DMS 273 (cell line): ENCODE data around the gene ZNF783.
"Not testable (repeated sequence)": the region's sequence is repeated elsewhere in the genome, so short reads cannot be mapped to it uniquely, and the experiment has no call there.

Experiments used
- DNase-seq: peaks from one replicate; lab custom pipeline; 2025; ENCODE audit not compliant: unreplicated experiment; lab: John Stamatoyannopoulos, UW

ZNF783 gene

GRCh38 chr7:149239345-149240143, 22.5 kb upstream of the ZNF783 start, which contains the start of gene ZNF212:
TSS of gene ZNF212 (plus strand) at chr7:149239651. CDS start at chr7:149239779, 128 bp downstream.
- peak; percentile 100 for DNase-seq

- no peak for DNase-seq
Observed at GRCh38 chr7:149240637-149241036, 21.4 kb upstream of the ZNF783 start.

GRCh38 chr7:149241696-149242095, 20.3 kb upstream of the ZNF783 start:
- no peak for DNase-seq

- no peak for DNase-seq
Observed at GRCh38 chr7:149245244-149245643, 16.8 kb upstream of the ZNF783 start.

GRCh38 chr7:149245744-149246143, 16.3 kb upstream of the ZNF783 start:
- no peak for DNase-seq

GRCh38 chr7:149248777-149249176, 13.2 kb upstream of the ZNF783 start:
- no peak for DNase-seq

GRCh38 chr7:149250151-149250550, 11.8 kb upstream of the ZNF783 start:
- not testable (repeated sequence) for DNase-seq

- DNase-seq: not testable (repeated sequence)
Observed at GRCh38 chr7:149251518-149251917, 10.5 kb upstream of the ZNF783 start.

GRCh38 chr7:149252378-149252777, 9.6 kb upstream of the ZNF783 start:
- DNase-seq: no peak

GRCh38 chr7:149253665-149254064, 8.3 kb upstream of the ZNF783 start:
- DNase-seq: no peak

- no peak for DNase-seq
Observed at GRCh38 chr7:149254181-149254858, 7.7 kb upstream of the ZNF783 start.

GRCh38 chr7:149255174-149255573, 6.8 kb upstream of the ZNF783 start:
- DNase-seq: no peak

GRCh38 chr7:149256568-149256967, 5.4 kb upstream of the ZNF783 start:
- no peak for DNase-seq

- DNase-seq: no peak
Observed at GRCh38 chr7:149257146-149257545, 4.8 kb upstream of the ZNF783 start.

GRCh38 chr7:149261316-149261828, 624 bp upstream of the ZNF783 start:
- peak; percentile 77 for DNase-seq

- no peak for DNase-seq
Observed at GRCh38 chr7:149266451-149266850, 4.5 kb downstream of the ZNF783 start.

- DNase-seq: no peak
Observed at GRCh38 chr7:149267733-149268132, 5.7 kb downstream of the ZNF783 start.

GRCh38 chr7:149274424-149274823, 12.4 kb downstream of the ZNF783 start:
- DNase-seq: not testable (repeated sequence)

- no peak for DNase-seq
Observed at GRCh38 chr7:149277871-149278270, 15.9 kb downstream of the ZNF783 start.

- DNase-seq: no peak
Observed at GRCh38 chr7:149278396-149278795, 16.4 kb downstream of the ZNF783 start.

GRCh38 chr7:149279111-149279743, 17.2 kb downstream of the ZNF783 start:
- DNase-seq: no peak

- DNase-seq: no peak
Observed at GRCh38 chr7:149280151-149280550, 18.2 kb downstream of the ZNF783 start.
